Transverse colon (tissue), 4 donors: ENCODE measurements around the gene ZNF334. TPM values are rescaled to one million over a fixed set of nuclear protein-coding genes. Genes with fewer than 3 reads are reported as not detected.

Source experiments
- DNase-seq: peaks from one replicate; pipeline ENCODE4 v3.0.0-alpha.2; 2019
- H3K27ac ChIP-seq, 4 donors: fragments of 200-600 bp; sonication (generic); 2 replicates each; pipeline ENCODE4 v1.5.1; 2016 to 2018; ENCODE audit warnings: inconsistent platforms in 4 of 4
- H3K27me3 ChIP-seq: fragments of 200-600 bp; sonication (generic); 2 replicates; pipeline ENCODE4 v1.5.1; 2017; ENCODE audit warnings: inconsistent platforms
- H3K36me3 ChIP-seq, 4 donors: fragments of 200-600 bp; sonication (generic); 2 replicates each; pipeline ENCODE4 v1.5.1; 2017 to 2019; ENCODE audit warnings: inconsistent platforms in 4 of 4
- H3K4me1 ChIP-seq, 4 donors: fragments of 200-600 bp; sonication (generic); 2 replicates each; pipeline ENCODE4 v1.5.1; 2017 to 2020; ENCODE audit warnings: inconsistent platforms in 4 of 4
- H3K4me3 ChIP-seq, 4 donors: fragments of 200-600 bp; sonication (generic); 1 replicate in 1 of 4; 2 replicates in 3 of 4; pipeline versions ENCODE4 v1.5.1 to v1.6.1; 2017 to 2019; ENCODE audit warnings: inconsistent platforms in 4 of 4
- H3K9me3 ChIP-seq, 2 donors: fragments of 200-600 bp; sonication (generic); 2 replicates each; pipeline ENCODE4 v1.5.1; 2017 to 2019; ENCODE audit warnings: inconsistent platforms in 2 of 2
- EP300 ChIP-seq: sonication (generic); formaldehyde crosslinking; IDR thresholded peaks from one replicate; pipeline ENCODE4 v1.6.1; 2017; ENCODE audit warnings: antibody characterized with exemption, low read depth
- POLR2A ChIP-seq: fragments of 450-650 bp; IDR thresholded peaks from one replicate; pipeline ENCODE4 v1.6.1; 2016; ENCODE audit warnings: antibody characterized with exemption, mild to moderate bottlenecking, moderate library complexity
- POLR2AphosphoS5 ChIP-seq, 3 donors: sonication (generic); formaldehyde crosslinking; IDR thresholded peaks; one replicate each; pipeline ENCODE4 v1.6.1; 2016; ENCODE audit warnings: antibody characterized with exemption in 3 of 3
- WGBS, 2 donors: methylation state at CpG; one replicate each; pipeline ENCODE4 v1.1.5; 2018; ENCODE audit warnings: low coverage in 1 of 2; 5-methylcytosine and 5-hydroxymethylcytosine counted together
- in situ Hi-C, 4 donors: fragments of 200-750 bp; cut with MboI; loops; one replicate each; pipeline versions ENCODE4 v1.15.0 to v1.15.1; 2017; ENCODE audit warnings: low sequenced_read_pairs in 3 of 4, low pct_ligation_motif_present in 1 of 4, low pct_unique_long_range_greater_than_20kb in 1 of 4
- intact Hi-C: fragments of 100-400 bp; cut with DNase I; formaldehyde crosslinking; loops from one replicate; pipeline ENCODE4 v1.15.1; 2023; ENCODE audit warnings: low total_unique reads
- total RNA-seq, 4 donors: library from RNA; depleted of rRNA; stranded (reverse); fragments of >200 nt; gene quantifications; one replicate each; pipeline ENCODE4 v1.1.0, GENCODE V29; 2016
- TF ChIP-seq, protein P1 (sequence below), 5 experiments: fragments of 200-600 bp in 3 of 5; fragments of 450-650 bp in 2 of 5; sonication (generic) in 3 of 5; IDR thresholded peaks; 1 replicate in 2 of 5; 2 replicates in 3 of 5; pipeline ENCODE4 v1.5.1; 2016 to 2017; ENCODE audit warnings: antibody characterized with exemption in 5 of 5, inconsistent platforms in 3 of 5, mild to moderate bottlenecking in 2 of 5, moderate library complexity in 1 of 5

The ZNF334 gene
- total RNA-seq, 4 donors from 2014 or later: 1.9 to 7.1 (median 4.7) TPM

DNA sequence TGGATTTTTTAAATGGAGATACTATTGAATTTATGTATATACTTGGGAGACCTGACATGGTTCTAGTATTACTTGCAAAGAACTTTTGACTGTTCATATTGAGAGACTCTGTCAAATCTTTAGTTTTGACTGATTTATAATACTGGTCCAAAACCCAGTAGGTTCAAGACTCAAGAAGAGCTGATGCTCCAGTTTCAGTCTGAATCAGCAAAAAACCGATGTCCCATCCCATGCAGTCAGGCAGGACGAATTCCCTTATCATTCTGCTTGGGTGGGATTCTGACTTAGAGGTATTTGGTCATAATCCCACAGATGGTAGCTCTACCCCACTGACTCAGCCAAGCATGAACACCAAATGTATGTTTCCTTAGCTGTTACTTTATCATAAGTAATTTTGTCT, 29.5 kb downstream of the ZNF334 start:
- WGBS, 2 donors: 69% methylated on average over 2 of the region's 2 CpGs; no CpG with 5 or more reads in 1 of the 2 donors
- H3K4me1 ChIP-seq: no peaks in the 10 kb centered on the region
- no peaks in the 10 kb centered on the region for H3K9me3 ChIP-seq
- in situ Hi-C loops (no loop called here), intact Hi-C loops (no loop called here)
- peaks cover 56% of the 10 kb centered on the region for H3K27me3 ChIP-seq
- H3K4me3 ChIP-seq: no peak overlapping the region
- DNase-seq: no peak
- H3K27ac ChIP-seq: no peak overlapping the region
- no peaks in the 10 kb centered on the region for H3K36me3 ChIP-seq
- no peak for TF ChIP-seq POLR2AphosphoS5 (IDR thresholded peaks at IDR 0.05)
- no peak for TF ChIP-seq POLR2A

DNA sequence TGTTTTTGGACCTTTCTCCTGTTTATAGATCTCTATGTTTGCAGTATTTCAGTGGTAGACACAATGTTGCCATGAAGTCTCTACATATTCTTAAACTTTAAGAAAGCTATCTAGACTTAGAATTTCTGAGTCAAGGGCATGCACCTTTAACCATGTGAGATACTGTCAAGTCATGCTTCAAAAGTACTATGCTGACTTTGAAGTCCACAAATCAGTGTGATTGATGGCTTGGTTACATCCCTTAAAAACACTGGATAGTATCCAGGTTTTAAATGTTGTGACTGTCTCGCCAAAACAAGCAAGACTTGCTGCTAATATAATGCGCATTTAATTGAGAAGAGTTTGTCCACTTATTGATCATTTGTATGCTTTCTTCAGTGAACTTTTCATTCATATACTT, 30.5 kb downstream of the ZNF334 start:
- Histone ChIP-seq H3K36me3 (no peaks in the 10 kb centered on the region), H3K27ac (no peak overlapping the region), H3K4me1 (no peaks in the 10 kb centered on the region), H3K9me3 (no peaks in the 10 kb centered on the region), H3K27me3 (peaks cover 50% of the 10 kb centered on the region), H3K4me3 (no peak overlapping the region)
- WGBS, 2 donors: 60 to 76% methylated on average over 1 to 2 of the region's 2 CpGs
- DNase-seq: no peak
- in situ Hi-C loops (no loop called here), intact Hi-C loops (no loop called here)
- TF ChIP-seq, protein P1, sequence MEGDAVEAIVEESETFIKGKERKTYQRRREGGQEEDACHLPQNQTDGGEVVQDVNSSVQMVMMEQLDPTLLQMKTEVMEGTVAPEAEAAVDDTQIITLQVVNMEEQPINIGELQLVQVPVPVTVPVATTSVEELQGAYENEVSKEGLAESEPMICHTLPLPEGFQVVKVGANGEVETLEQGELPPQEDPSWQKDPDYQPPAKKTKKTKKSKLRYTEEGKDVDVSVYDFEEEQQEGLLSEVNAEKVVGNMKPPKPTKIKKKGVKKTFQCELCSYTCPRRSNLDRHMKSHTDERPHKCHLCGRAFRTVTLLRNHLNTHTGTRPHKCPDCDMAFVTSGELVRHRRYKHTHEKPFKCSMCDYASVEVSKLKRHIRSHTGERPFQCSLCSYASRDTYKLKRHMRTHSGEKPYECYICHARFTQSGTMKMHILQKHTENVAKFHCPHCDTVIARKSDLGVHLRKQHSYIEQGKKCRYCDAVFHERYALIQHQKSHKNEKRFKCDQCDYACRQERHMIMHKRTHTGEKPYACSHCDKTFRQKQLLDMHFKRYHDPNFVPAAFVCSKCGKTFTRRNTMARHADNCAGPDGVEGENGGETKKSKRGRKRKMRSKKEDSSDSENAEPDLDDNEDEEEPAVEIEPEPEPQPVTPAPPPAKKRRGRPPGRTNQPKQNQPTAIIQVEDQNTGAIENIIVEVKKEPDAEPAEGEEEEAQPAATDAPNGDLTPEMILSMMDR (IDR thresholded peaks at IDR 0.05): no peak
- TF ChIP-seq POLR2A (no peak), POLR2AphosphoS5 (IDR thresholded peaks at IDR 0.05) (no peak), EP300 (no peak)

DNA sequence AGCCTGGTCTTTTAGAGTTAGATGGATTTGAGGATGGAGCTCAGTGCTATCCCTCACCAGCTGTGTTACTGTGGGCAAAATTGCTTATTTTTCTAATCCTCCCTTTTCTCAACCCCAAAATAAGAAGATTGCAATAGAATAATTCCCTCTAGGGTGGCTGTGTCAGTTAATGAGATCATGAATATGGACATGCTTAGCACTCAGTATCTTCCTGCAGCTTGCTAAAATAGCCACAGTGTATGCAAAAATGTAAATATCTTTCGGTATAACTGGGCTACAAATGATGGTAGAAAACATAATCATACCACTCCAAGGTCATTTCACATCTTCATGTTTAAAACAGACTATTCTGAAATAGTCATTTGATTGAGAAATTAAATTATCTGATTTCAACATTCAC, 35.7 kb downstream of the ZNF334 start:
- no peaks in the 10 kb centered on the region for H3K36me3 ChIP-seq
- 56 to 100% methylated on average over 1 of the region's 1 CpG for WGBS, 2 donors
- intact Hi-C loops (no loop called here), in situ Hi-C loops (no loop called here)
- H3K9me3 ChIP-seq: no peaks in the 10 kb centered on the region
- peaks cover 6% of the 10 kb centered on the region for H3K27me3 ChIP-seq
- no peak for DNase-seq
- no peaks in the 10 kb centered on the region for H3K4me1 ChIP-seq
- no peak overlapping the region for H3K27ac ChIP-seq
- TF ChIP-seq POLR2A: no peak
- TF ChIP-seq POLR2AphosphoS5 (IDR thresholded peaks at IDR 0.05): no peak
- TF ChIP-seq EP300: no peak
- TF ChIP-seq, protein P1 (IDR thresholded peaks at IDR 0.05): no peak
- H3K4me3 ChIP-seq: no peak overlapping the region

DNA sequence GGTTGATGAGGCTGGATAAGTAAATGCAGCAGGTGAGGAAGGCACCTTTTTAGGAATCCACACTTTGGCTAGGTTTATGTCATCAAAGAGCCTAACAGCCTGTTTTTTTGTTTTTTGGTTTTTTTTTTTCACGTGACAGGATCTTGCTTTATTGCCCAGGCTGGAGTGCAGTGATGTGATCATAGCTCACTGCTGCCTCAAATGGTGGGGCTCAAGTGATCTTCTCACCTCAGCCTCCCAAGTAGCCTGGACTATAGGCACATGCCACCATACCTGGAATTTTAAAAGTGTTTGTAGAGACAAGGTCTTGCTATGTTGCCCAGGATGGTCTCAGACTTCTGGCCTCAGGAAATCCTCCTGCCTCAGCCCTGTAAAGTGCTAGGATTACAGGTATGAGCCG, 36.1 kb downstream of the ZNF334 start:
- intact Hi-C loops: no loop called here
- no peak for DNase-seq
- no peaks in the 10 kb centered on the region for H3K4me1 ChIP-seq
- H3K27me3 ChIP-seq: peaks cover 6% of the 10 kb centered on the region
- 62 to 90% methylated on average over 1 to 2 of the region's 2 CpGs for WGBS, 2 donors
- no peaks in the 10 kb centered on the region for H3K9me3 ChIP-seq
- H3K36me3 ChIP-seq: no peaks in the 10 kb centered on the region
- in situ Hi-C loops: no loop called here
- no peak overlapping the region for H3K27ac ChIP-seq
- no peak overlapping the region for H3K4me3 ChIP-seq
- TF ChIP-seq POLR2A (no peak), POLR2AphosphoS5 (IDR thresholded peaks at IDR 0.05) (no peak)
- TF ChIP-seq, protein P1 (IDR thresholded peaks at IDR 0.05): no peak

DNA sequence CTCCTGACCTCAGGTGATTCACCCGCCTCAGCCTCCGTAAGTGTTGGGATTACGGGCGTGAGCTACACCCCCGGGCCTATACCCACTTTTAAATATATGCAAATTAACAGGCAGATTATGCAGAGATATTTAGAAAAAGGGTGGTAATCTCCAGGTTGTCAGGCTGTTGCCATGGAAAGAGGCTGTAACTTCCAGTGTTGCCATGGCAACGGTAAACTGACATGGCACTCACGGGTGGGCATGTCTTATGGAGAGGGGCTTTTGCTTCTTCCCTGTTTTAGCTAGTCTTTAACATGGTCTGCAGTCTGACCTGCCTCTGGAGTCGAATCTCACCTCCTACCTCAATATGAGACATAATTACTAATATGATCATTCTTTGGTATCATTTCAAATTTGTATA, 44.9 kb downstream of the ZNF334 start:
- in situ Hi-C loops (no loop called here), intact Hi-C loops (no loop called here)
- no peak for DNase-seq
- WGBS, 2 donors: 85 to 100% methylated on average over 1 to 8 of the region's 8 CpGs
- no peaks in the 10 kb centered on the region for H3K27me3 ChIP-seq
- TF ChIP-seq EP300 (no peak), POLR2AphosphoS5 (IDR thresholded peaks at IDR 0.05) (no peak), POLR2A (no peak)
- TF ChIP-seq, protein P1 (IDR thresholded peaks at IDR 0.05): no peak
- no peak overlapping the region for H3K4me3 ChIP-seq
- H3K36me3 ChIP-seq: no peaks in the 10 kb centered on the region
- no peaks in the 10 kb centered on the region for H3K4me1 ChIP-seq
- H3K27ac ChIP-seq: no peak overlapping the region
- no peaks in the 10 kb centered on the region for H3K9me3 ChIP-seq
